AG04449 (cell line): ENCODE results near the gene EGFL8.

Source experiments
- CTCF ChIA-PET: fragments of 350-600 bp; formaldehyde crosslinking; extraction: SDS; loops from one replicate; lab custom pipeline; 2021; ENCODE audit warnings: antibody characterized with exemption; lab: Yijun Ruan, JAX
- POLR2A ChIA-PET: fragments of 400-600, 350-600 bp; formaldehyde crosslinking; extraction: SDS; loops from one replicate; lab custom pipeline; 2020; ENCODE audit warnings: antibody characterized with exemption, inconsistent platforms; lab: Yijun Ruan, JAX
- DNase-seq: peaks from one replicate; pipeline ENCODE4 v3.0.0-alpha.2; 2010; ENCODE audit warnings: low read depth, low spot score
- H3K4me3 ChIP-seq: 2 replicates; pipeline ENCODE4 v1.5.1; 2011; ENCODE audit warnings: low read depth, mild to moderate bottlenecking, control low read depth, low read length
- CTCF ChIP-seq: IDR thresholded peaks from one replicate; pipeline ENCODE4 v1.5.1; 2011; ENCODE audit warnings: mild to moderate bottlenecking, moderate library complexity, low read length, control low read depth, inconsistent platforms; ENCODE audit not compliant: insufficient read depth; ENCODE audit errors: missing control alignments

Gene EGFL8

GRCh38 chr6:32164295-32164694, at the start of gene EGFL8:
Gene EGFL8 (plus strand): TSS chr6:32164595. CDS start chr6:32166166, 1,571 bp downstream.
- ChIA-PET CTCF (interaction anchor here (1.5 to 3.4 kb wide), 3 partner anchors 9 to 50 kb away, joined by 5 to 24 read pairs (median 7); no protein-coding TSS in a partner anchor), POLR2A (interaction anchor here (0.7 to 1.8 kb wide), 2 partner anchors 12 to 193 kb away, joined by 3 to 4 read pairs; partner anchors contain the start of gene DXO)
- TF ChIP-seq CTCF = no peak
- H3K4me3 ChIP-seq = no peak within 1 kb of the TSS
- DNase-seq = no peak

- DNase-seq = no peak
- ChIA-PET CTCF (interaction anchor here (0.8 to 2.4 kb wide), 10 partner anchors 12 to 80 kb away, joined by 3 to 21 read pairs (median 6); partner anchors contain the start of genes ATF6B, EGFL8 and PRRT1), POLR2A (interaction anchor here (0.6 to 1.9 kb wide), 4 partner anchors 14 to 82 kb away, joined by 3 to 12 read pairs (median 4); partner anchors contain the start of genes ATF6B and FKBPL)
- TF ChIP-seq CTCF = no peak
- no peak overlapping the region for H3K4me3 ChIP-seq
Measured at GRCh38 chr6:32114796-32115195, 49.6 kb upstream of the EGFL8 start.

GRCh38 chr6:32115623-32116022, 48.8 kb upstream of the EGFL8 start:
- ChIA-PET CTCF (interaction anchor here (2.0 to 5.9 kb wide), 8 partner anchors 10 to 78 kb away, joined by 11 to 111 read pairs (median 30); partner anchors contain the start of genes ATF6B, EGFL8, FKBPL and GPSM3), POLR2A (interaction anchor here (1.9 kb wide), 1 partner anchor 13 kb away, joined by 12 read pairs; the partner anchor contains the start of genes ATF6B and FKBPL)
- no peak overlapping the region for H3K4me3 ChIP-seq
- TF ChIP-seq CTCF = no peak
- DNase-seq = no peak

- ChIA-PET CTCF (interaction anchor here (1.0 to 5.9 kb wide), 19 partner anchors 11 to 77 kb away, joined by 3 to 111 read pairs (median 8); partner anchors contain the start of genes ATF6B, EGFL8, FKBPL and GPSM3), POLR2A (no interaction called here)
- H3K4me3 ChIP-seq = no peak overlapping the region
- TF ChIP-seq CTCF = peak; percentile 60
- no peak for DNase-seq
Measured at GRCh38 chr6:32116674-32117073, 47.7 kb upstream of the EGFL8 start.

GRCh38 chr6:32117461-32117860, 46.9 kb upstream of the EGFL8 start:
- TF ChIP-seq CTCF = no peak
- no peak overlapping the region for H3K4me3 ChIP-seq
- no peak for DNase-seq
- POLR2A ChIA-PET = no interaction called here
- CTCF ChIA-PET = interaction anchor here (0.7 to 5.9 kb wide), 24 partner anchors 11 to 680 kb away, joined by 3 to 111 read pairs (median 8); partner anchors contain the start of genes ATF6B, EGFL8, FKBPL and GPSM3
